GM23248 (cell line): ENCODE data around the gene CXCR3. TPM values are rescaled to one million over a fixed set of nuclear protein-coding genes. Genes with fewer than 3 reads are reported as not detected.

Experiments
- DNase-seq: peaks from one replicate; pipeline ENCODE4 v3.0.0-alpha.2; 2015
- H2AFZ ChIP-seq: fragments of 200-600 bp; sonication (generic); 2 replicates; pipeline ENCODE4 v1.6.1; 2016; ENCODE audit warnings: antibody characterized with exemption
- H3F3A ChIP-seq: fragments of 200-600 bp; sonication (generic); 2 replicates; pipeline ENCODE4 v1.6.1; 2016; ENCODE audit warnings: mild to moderate bottlenecking, antibody characterized with exemption, mixed run types; ENCODE audit not compliant: insufficient read depth
- H3K27ac ChIP-seq: fragments of 200-600 bp; sonication (generic); 2 replicates; pipeline ENCODE4 v1.5.1; 2016; ENCODE audit warnings: mild to moderate bottlenecking
- H3K27me3 ChIP-seq: fragments of 200-600 bp; sonication (generic); replicated peaks from 2 replicates; pipeline ENCODE4 v1.6.1; 2016; ENCODE audit warnings: mild to moderate bottlenecking; ENCODE audit not compliant: insufficient read depth
- H3K36me3 ChIP-seq: fragments of 200-600 bp; sonication (generic); 2 replicates; pipeline ENCODE4 v1.6.1; 2016; ENCODE audit warnings: low read depth, mild to moderate bottlenecking
- H3K4me1 ChIP-seq: fragments of 200-600 bp; sonication (generic); 2 replicates; pipeline ENCODE4 v1.6.1; 2016; ENCODE audit warnings: mild to moderate bottlenecking; ENCODE audit not compliant: insufficient read depth
- H3K4me2 ChIP-seq: fragments of 200-600 bp; sonication (generic); one replicate; pipeline ENCODE4 v1.6.1; 2016; ENCODE audit warnings: mild to moderate bottlenecking; ENCODE audit not compliant: unreplicated experiment
- H3K4me3 ChIP-seq: fragments of 200-600 bp; sonication (generic); 2 replicates; pipeline ENCODE4 v1.5.1; 2016; ENCODE audit warnings: mild to moderate bottlenecking
- H3K79me2 ChIP-seq: fragments of 200-600 bp; sonication (generic); 2 replicates; pipeline ENCODE4 v1.6.1; 2016; ENCODE audit warnings: mild to moderate bottlenecking; ENCODE audit not compliant: insufficient read depth
- H3K9ac ChIP-seq: fragments of 200-600 bp; sonication (generic); 2 replicates; pipeline ENCODE4 v1.6.1; 2016; ENCODE audit warnings: mild to moderate bottlenecking
- H3K9me2 ChIP-seq: fragments of 200-600 bp; sonication (generic); 2 replicates; pipeline ENCODE4 v1.6.1; 2016; ENCODE audit warnings: mixed run types, mild to moderate bottlenecking, moderate library complexity; ENCODE audit not compliant: insufficient read depth
- H3K9me3 ChIP-seq: fragments of 200-600 bp; sonication (generic); one replicate; pipeline ENCODE4 v1.6.1; 2017; ENCODE audit warnings: low read depth
- H4K20me1 ChIP-seq: fragments of 200-600 bp; sonication (generic); 2 replicates; pipeline ENCODE4 v1.6.0; 2016; ENCODE audit not compliant: insufficient read depth
- EZH2 ChIP-seq: fragments of 200-600 bp; sonication (generic); IDR thresholded peaks from 2 replicates; pipeline ENCODE4 v1.6.1; 2018; ENCODE audit warnings: antibody characterized with exemption, mild to moderate bottlenecking; ENCODE audit not compliant: insufficient read depth, poor library complexity, severe bottlenecking
- EZH2phosphoT487 ChIP-seq: fragments of 200-600 bp; sonication (generic); IDR thresholded peaks from 2 replicates; pipeline ENCODE4 v1.6.1; 2018; ENCODE audit warnings: antibody characterized with exemption, moderate library complexity, mild to moderate bottlenecking, low read depth; ENCODE audit not compliant: insufficient read depth
- WGBS, 2 experiments: methylation state at CpG; one replicate each; pipeline ENCODE4 v1.1.6; 2015 to 2017; ENCODE audit warnings: low lambda C conversion rate in 2 of 2, low coverage in 1 of 2; ENCODE audit errors: missing lambda C conversion rate in 2 of 2; 5-methylcytosine and 5-hydroxymethylcytosine counted together
- in situ Hi-C: fragments of 300-500 bp; cut with MboI; formaldehyde crosslinking; loops from 2 replicates; pipeline ENCODE4 v1.15.0; 2020
- polyA plus RNA-seq: library from polyadenylated mRNA; unstranded; fragments of >200 nt; fragmentation: Nextera tagmentation; extraction: Ambion mirVana; gene quantifications from 2 replicates; pipeline ENCODE4 v1.2.1, GENCODE V29; 2016
- total RNA-seq: library from RNA; depleted of rRNA; stranded (reverse); fragments of >200 nt; shearing (Covaris generic); gene quantifications from 2 replicates; pipeline ENCODE4 v1.2.3, GENCODE V29; 2014

The CXCR3 gene
- total and polyA plus RNA-seq, 2 experiments from 2014 or later: not detected

DNA sequence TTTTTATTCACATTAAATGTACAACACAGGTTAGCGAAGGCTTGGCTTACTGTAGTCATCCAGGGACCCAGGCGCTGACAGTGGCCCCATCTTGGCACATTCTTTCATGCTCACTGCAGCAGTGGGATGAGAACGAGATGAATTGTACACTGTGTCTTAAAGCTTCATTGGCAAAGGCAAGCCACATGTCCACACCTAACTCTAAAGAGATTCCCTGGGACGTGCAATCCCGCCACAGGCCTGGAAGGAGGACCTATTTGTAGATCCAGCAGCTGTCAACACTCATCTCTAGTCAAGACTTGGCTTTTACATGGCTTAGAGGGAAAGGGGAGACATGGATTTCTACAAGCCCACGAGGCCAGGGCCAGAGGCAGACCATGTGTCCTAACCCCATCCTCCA lies 16.1 kb upstream of the CXCR3 start:
- Histone ChIP-seq H2AFZ (no peak overlapping the region), H3K4me2 (no peak overlapping the region), H3K27ac (no peak overlapping the region), H3K9me3 (no peaks in the 10 kb centered on the region), H3K9me2 (no peaks in the 10 kb centered on the region), H3K79me2 (no peaks in the 10 kb centered on the region), H3K4me3 (no peak overlapping the region), H4K20me1 (no peaks in the 10 kb centered on the region), H3F3A (no peaks in the 10 kb centered on the region), H3K36me3 (no peaks in the 10 kb centered on the region), H3K4me1 (peaks cover 9% of the 10 kb centered on the region; the same call in 1 of the 2 replicates), H3K27me3 (no peaks in the 10 kb centered on the region), H3K9ac (no peak overlapping the region)
- in situ Hi-C loops: no loop called here
- WGBS, 2 experiments: 77 to 83% methylated on average over 6 of the region's 6 CpGs
- TF ChIP-seq EZH2phosphoT487 (no peak), EZH2 (no peak)
- DNase-seq: no peak

DNA sequence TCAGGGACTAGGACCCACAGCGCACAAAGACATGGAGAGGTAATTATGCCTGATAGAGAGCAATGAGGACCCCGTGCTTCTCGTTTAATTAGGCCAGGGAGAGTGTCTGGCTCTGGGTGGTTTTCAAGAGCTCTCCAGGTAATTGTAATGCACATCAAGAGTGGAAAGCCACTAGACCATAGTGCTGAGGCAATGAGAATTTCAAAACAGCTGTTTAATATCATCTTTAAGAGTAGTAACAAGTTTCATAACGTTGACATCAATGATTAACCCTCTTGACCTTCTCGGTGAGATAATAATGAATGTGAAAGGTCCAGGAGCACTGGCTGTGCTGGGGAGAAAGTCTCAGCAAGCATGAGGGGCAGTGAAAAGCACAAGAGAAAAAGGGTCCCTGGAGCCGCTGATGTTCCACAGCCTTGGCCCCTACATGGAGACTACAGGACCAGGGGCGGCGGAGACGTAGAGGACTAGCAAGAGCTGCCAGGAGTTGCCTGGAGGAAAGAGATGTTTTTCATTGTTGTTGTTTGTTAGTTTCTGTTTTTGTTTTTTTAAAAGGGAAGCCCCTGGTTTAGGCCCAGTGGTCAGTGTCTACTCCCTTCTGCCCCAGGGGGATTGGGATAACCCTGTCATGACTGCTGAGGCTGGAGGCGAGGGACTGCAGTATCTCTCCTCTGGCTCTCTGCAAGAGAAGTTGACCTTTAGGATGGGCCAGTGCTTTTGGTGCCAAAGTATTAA lies 14.8 kb upstream of the CXCR3 start:
- in situ Hi-C loops: no loop called here
- no peaks in the 10 kb centered on the region for H3K27me3 ChIP-seq
- no peak overlapping the region for H3K4me2 ChIP-seq
- H3K4me1 ChIP-seq: peaks cover 5% of the 10 kb centered on the region; the same call in 1 of the 2 replicates
- H2AFZ ChIP-seq: no peak overlapping the region
- no peaks in the 10 kb centered on the region for H3K36me3 ChIP-seq
- H3K27ac ChIP-seq: no peak overlapping the region
- no peaks in the 10 kb centered on the region for H3K9me3 ChIP-seq
- no peak for DNase-seq
- H3K4me3 ChIP-seq: no peak overlapping the region
- no peak overlapping the region for H3K9ac ChIP-seq
- no peaks in the 10 kb centered on the region for H3K79me2 ChIP-seq
- no peaks in the 10 kb centered on the region for H3K9me2 ChIP-seq
- TF ChIP-seq EZH2 (no peak), EZH2phosphoT487 (no peak)
- H3F3A ChIP-seq: no peaks in the 10 kb centered on the region
- no peaks in the 10 kb centered on the region for H4K20me1 ChIP-seq
- 94 to 99% methylated on average over 6 to 10 of the region's 10 CpGs for WGBS, 2 experiments

DNA sequence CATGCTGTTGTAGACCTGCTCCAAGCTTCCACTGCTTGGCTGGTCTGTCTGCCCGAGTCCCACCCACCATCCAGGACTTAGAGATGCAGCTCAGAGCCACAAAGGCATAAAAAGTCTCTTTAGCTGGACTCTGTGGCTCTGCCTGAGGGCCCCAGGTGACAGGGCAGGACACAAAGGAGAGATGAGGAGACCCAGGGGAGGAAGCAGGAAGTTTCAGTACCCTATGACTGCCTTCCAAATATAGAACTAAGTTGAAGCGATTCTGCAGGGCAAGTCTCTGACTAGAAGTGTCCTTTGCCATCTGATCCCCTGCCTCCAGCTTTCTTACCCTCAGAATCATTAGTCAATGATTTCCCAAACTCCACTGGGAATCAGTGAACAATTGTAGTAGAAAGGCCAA lies 11.2 kb upstream of the CXCR3 start:
- H3K4me3 ChIP-seq: no peak overlapping the region
- DNase-seq: no peak
- H3K4me2 ChIP-seq: no peak overlapping the region
- H2AFZ ChIP-seq: no peak overlapping the region
- H3K4me1 ChIP-seq: no peaks in the 10 kb centered on the region
- no peaks in the 10 kb centered on the region for H3K9me3 ChIP-seq
- H4K20me1 ChIP-seq: no peaks in the 10 kb centered on the region
- no peaks in the 10 kb centered on the region for H3K9me2 ChIP-seq
- H3K27ac ChIP-seq: no peak overlapping the region
- H3K27me3 ChIP-seq: no peaks in the 10 kb centered on the region
- no peak overlapping the region for H3K9ac ChIP-seq
- H3K36me3 ChIP-seq: no peaks in the 10 kb centered on the region
- 94 to 100% methylated on average over 1 to 2 of the region's 2 CpGs for WGBS, 2 experiments
- no peaks in the 10 kb centered on the region for H3K79me2 ChIP-seq
- no peaks in the 10 kb centered on the region for H3F3A ChIP-seq
- no peak for TF ChIP-seq EZH2phosphoT487
- no peak for TF ChIP-seq EZH2
- in situ Hi-C loops: no loop called here

- Histone ChIP-seq H3K79me2 (no peaks in the 10 kb centered on the region), H2AFZ (no peak overlapping the region), H3K4me1 (0 out of 2 replicates have a peak, but pooled peaks cover 3% of the 10 kb centered on the region), H3K4me3 (no peak overlapping the region), H3K9ac (no peak overlapping the region), H3K27ac (no peak overlapping the region), H3K4me2 (no peak overlapping the region), H3K27me3 (no peaks in the 10 kb centered on the region), H3K36me3 (no peaks in the 10 kb centered on the region), H4K20me1 (no peaks in the 10 kb centered on the region), H3K9me3 (no peaks in the 10 kb centered on the region), H3F3A (no peaks in the 10 kb centered on the region), H3K9me2 (no peaks in the 10 kb centered on the region)
- WGBS, 2 experiments: 29 to 36% methylated on average over 9 to 14 of the region's 14 CpGs
- TF ChIP-seq EZH2phosphoT487: no peak
- no peak for TF ChIP-seq EZH2
- in situ Hi-C loops: no loop called here
- no peak for DNase-seq
These were observed 9.5 kb upstream of the CXCR3 start for GRCh38 chrX:71627588-71628404.
